ENCODE results near the gene MRPS31.
"Not testable (repeated sequence)": the region's sequence is repeated elsewhere in the genome, so short reads cannot be mapped to it uniquely, and the experiment has no call there.

MRPS31 gene

DNA sequence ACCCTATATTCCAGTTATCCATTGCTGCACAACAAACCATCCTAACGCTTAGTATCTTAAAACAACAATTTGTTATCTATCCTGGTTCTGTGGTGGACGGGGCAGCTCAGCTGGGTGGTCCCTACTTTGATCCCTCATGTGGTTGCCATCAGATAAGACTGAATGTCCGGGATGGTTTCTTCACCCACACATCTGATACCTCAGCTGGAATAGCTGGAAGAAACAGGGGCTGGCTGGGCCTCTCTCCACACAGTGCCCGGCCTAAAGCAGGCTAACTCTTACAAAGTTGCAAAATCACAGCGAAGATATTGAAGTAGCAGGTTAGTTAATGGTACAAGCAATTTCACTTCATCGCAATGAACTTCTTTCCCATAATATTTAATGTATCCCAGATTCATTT, 3.7 kb upstream of the MRPS31 start:
- FAIRE-seq, result no peak
- TF ChIP-seq POLR2AphosphoS5 (IDR thresholded peaks at IDR 0.05; ENCODE audit: low read depth, low read length), result no peak
- no peak for TF ChIP-seq TAF1 (IDR thresholded peaks at IDR 0.05; ENCODE audit: borderline replicate concordance, low read depth, low read length)
- TF ChIP-seq POLR2A (IDR thresholded peaks at IDR 0.05; ENCODE audit: low read depth, low read length), result no peak
- no peak for DNase-seq (ENCODE audit: insufficient read length)

DNA sequence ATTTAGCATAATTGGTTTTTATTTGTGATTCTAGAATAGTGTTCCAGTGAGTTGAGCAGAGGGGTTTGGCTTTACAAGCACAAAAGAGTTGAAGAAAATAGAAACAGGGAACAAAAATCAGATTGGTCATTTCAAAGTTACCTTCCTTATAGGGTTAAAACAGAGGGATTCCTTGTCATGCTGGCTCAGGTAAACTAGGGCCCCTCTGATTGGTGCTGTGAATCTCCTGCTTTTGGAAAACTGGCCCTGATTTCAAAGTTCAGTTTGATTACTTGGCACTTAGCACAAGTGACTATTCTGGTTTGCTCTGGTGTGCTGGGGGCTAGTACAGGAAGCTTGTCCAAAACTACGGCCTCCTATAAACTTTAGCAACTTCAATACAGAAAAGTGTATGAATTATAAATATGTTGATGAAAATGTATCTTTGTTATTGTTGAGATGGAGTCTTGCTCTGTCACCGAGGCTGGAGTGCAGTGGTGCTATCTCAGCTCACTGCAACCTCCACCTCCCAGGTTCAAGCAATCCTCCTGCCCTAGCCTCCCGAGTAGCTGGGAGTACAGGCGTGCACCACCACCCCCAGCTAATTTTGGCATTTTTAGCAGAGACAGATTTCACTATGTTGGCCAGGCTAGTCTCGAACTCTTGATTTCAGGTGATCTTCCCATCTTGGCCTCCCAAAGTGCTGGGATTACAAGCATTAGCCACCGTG, 1.9 kb upstream of the MRPS31 start:
- no peak for FAIRE-seq
- no peak for TF ChIP-seq TAF1 (IDR thresholded peaks at IDR 0.05; ENCODE audit: borderline replicate concordance, low read depth, low read length)
- TF ChIP-seq POLR2AphosphoS5 (IDR thresholded peaks at IDR 0.05; ENCODE audit: low read depth, low read length), result no peak
- no peak for TF ChIP-seq POLR2A (IDR thresholded peaks at IDR 0.05; ENCODE audit: low read depth, low read length)
- DNase-seq (ENCODE audit: insufficient read length), result no peak

GRCh38 chr13:40770609-40770933, 419 bp downstream of the MRPS31 start:
- no peak for TF ChIP-seq POLR2AphosphoS5 (IDR thresholded peaks at IDR 0.05; ENCODE audit: low read depth, low read length)
- TF ChIP-seq POLR2A (IDR thresholded peaks at IDR 0.05; ENCODE audit: low read depth, low read length), result no peak
- no peak for TF ChIP-seq TAF1 (IDR thresholded peaks at IDR 0.05; ENCODE audit: borderline replicate concordance, low read depth, low read length)
- no peak for DNase-seq (ENCODE audit: insufficient read length)
- peak; percentile 24 for FAIRE-seq

DNA sequence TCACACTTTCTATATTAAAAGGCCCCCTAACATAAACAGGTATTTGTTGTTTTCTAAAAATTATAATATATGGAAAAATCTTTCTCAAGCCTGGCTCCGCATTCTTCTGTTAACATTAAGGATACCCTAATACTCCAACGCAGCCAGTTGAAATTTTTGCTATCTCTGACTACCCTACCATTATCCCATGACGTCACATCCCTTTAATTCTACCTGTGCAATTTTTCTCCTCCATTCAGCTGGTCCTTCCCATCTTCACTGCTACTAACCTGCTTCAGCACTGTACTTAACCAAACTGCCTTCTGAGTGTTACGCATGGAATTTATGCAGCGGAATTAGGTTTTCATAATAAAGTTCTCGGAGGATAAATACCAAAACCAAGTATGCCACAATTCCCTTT, 1.0 kb downstream of the MRPS31 start:
- DNase-seq (ENCODE audit: insufficient read length) (no peak), FAIRE-seq (peak; percentile 17)
- no peak for TF ChIP-seq POLR2A (IDR thresholded peaks at IDR 0.05; ENCODE audit: low read depth, low read length)
- TF ChIP-seq TAF1 (IDR thresholded peaks at IDR 0.05; ENCODE audit: borderline replicate concordance, low read depth, low read length), result no peak
- no peak for TF ChIP-seq POLR2AphosphoS5 (IDR thresholded peaks at IDR 0.05; ENCODE audit: low read depth, low read length)

GRCh38 chr13:40765602-40766001, 5.4 kb downstream of the MRPS31 start:
- no peak for TF ChIP-seq POLR2AphosphoS5 (IDR thresholded peaks at IDR 0.05; ENCODE audit: low read depth, low read length)
- no peak for TF ChIP-seq POLR2A (IDR thresholded peaks at IDR 0.05; ENCODE audit: low read depth, low read length)
- TF ChIP-seq TAF1 (IDR thresholded peaks at IDR 0.05; ENCODE audit: borderline replicate concordance, low read depth, low read length), result no peak
- no peak for FAIRE-seq
- no peak for DNase-seq (ENCODE audit: insufficient read length)

- FAIRE-seq (peak; percentile 46), DNase-seq (ENCODE audit: insufficient read length) (no peak)
- TF ChIP-seq TAF1 (IDR thresholded peaks at IDR 0.05; ENCODE audit: borderline replicate concordance, low read depth, low read length), result no peak
- TF ChIP-seq POLR2AphosphoS5 (IDR thresholded peaks at IDR 0.05; ENCODE audit: low read depth, low read length), result no peak
- no peak for TF ChIP-seq POLR2A (IDR thresholded peaks at IDR 0.05; ENCODE audit: low read depth, low read length)
Measured at GRCh38 chr13:40764587-40765403, 6.2 kb downstream of the MRPS31 start.

- no peak for FAIRE-seq
- no peak for DNase-seq (ENCODE audit: insufficient read length)
- TF ChIP-seq TAF1 (IDR thresholded peaks at IDR 0.05; ENCODE audit: borderline replicate concordance, low read depth, low read length), result no peak
- TF ChIP-seq POLR2AphosphoS5 (IDR thresholded peaks at IDR 0.05; ENCODE audit: low read depth, low read length), result no peak
- TF ChIP-seq POLR2A (IDR thresholded peaks at IDR 0.05; ENCODE audit: low read depth, low read length), result no peak
Measured at GRCh38 chr13:40762849-40763248, 8.1 kb downstream of the MRPS31 start.

DNA sequence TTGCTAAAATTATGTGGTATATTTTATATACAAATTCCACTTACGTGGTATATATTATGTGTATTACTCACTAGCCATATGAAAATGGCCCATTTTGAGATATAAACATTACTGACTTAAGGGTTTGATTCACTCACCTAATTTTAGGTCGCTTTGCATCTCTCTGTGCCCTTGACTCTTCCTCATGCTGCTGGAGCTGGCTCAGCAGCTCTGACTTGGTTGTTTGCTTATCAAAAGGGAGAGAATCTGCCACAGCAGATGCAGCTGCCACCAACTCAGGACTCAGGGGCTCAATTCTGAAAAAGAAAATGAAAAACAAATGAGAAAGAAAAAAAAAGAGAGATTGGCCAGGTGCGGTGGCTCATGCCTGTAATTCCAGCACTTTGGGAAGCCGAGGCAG, 12.2 kb downstream of the MRPS31 start:
- FAIRE-seq, result no peak
- no peak for TF ChIP-seq TAF1 (IDR thresholded peaks at IDR 0.05; ENCODE audit: borderline replicate concordance, low read depth, low read length)
- TF ChIP-seq POLR2AphosphoS5 (IDR thresholded peaks at IDR 0.05; ENCODE audit: low read depth, low read length), result no peak
- TF ChIP-seq POLR2A (IDR thresholded peaks at IDR 0.05; ENCODE audit: low read depth, low read length), result no peak
- no peak for DNase-seq (ENCODE audit: insufficient read length)

GRCh38 chr13:40756042-40756441, 14.9 kb downstream of the MRPS31 start:
- DNase-seq (ENCODE audit: insufficient read length) (no peak), FAIRE-seq (peak; percentile 75)
- TF ChIP-seq POLR2A (IDR thresholded peaks at IDR 0.05; ENCODE audit: low read depth, low read length) (no peak), POLR2AphosphoS5 (IDR thresholded peaks at IDR 0.05; ENCODE audit: low read depth, low read length) (no peak), TAF1 (IDR thresholded peaks at IDR 0.05; ENCODE audit: borderline replicate concordance, low read depth, low read length) (no peak)

GRCh38 chr13:40755082-40755700, 15.8 kb downstream of the MRPS31 start:
- FAIRE-seq (peak; percentile 80), DNase-seq (ENCODE audit: insufficient read length) (no peak)
- TF ChIP-seq TAF1 (IDR thresholded peaks at IDR 0.05; ENCODE audit: borderline replicate concordance, low read depth, low read length) (no peak), POLR2AphosphoS5 (IDR thresholded peaks at IDR 0.05; ENCODE audit: low read depth, low read length) (no peak), POLR2A (IDR thresholded peaks at IDR 0.05; ENCODE audit: low read depth, low read length) (no peak)

DNA sequence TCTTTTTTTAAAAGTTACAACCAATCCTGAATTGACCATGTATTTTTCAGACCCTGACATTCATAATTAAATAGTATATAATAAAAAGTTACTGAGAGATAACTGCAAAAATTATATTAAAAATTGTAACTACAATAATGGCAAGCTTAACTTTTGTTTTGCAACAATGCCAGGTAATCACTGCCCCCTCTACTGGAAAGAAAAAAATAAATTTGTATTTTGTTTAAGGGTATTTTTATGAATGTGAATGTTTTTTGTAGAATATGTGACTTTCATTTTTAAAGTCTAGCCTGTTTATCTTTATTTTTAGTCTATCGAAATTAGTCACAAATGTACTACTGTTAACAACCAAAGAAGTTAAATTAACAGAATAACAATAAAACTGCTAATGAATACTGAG, 21.7 kb downstream of the MRPS31 start:
- no peak for DNase-seq (ENCODE audit: insufficient read length)
- FAIRE-seq, result no peak
- TF ChIP-seq TAF1 (IDR thresholded peaks at IDR 0.05; ENCODE audit: borderline replicate concordance, low read depth, low read length), result no peak
- no peak for TF ChIP-seq POLR2AphosphoS5 (IDR thresholded peaks at IDR 0.05; ENCODE audit: low read depth, low read length)
- no peak for TF ChIP-seq POLR2A (IDR thresholded peaks at IDR 0.05; ENCODE audit: low read depth, low read length)

DNA sequence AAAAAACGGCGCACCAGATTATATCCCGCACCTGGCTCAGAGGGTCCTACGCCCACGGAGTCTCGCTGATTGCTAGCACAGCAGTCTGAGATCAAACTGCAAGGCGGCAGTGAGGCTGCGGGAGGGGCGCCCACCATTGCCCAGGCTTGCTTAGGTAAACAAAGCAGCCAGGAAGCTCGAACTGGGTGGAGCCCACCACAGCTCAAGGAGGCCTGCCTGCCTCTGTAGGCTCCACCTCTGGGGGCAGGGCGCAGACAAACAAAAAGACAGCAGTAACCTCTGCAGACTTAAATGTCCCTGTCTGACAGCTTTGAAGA, 35.8 kb downstream of the MRPS31 start:
- not testable (repeated sequence) for FAIRE-seq; DNase-seq (ENCODE audit: insufficient read length)

- FAIRE-seq; DNase-seq (ENCODE audit: insufficient read length): not testable (repeated sequence)
Measured at GRCh38 chr13:40734536-40735231, 36.3 kb downstream of the MRPS31 start.
